GM19438 (cell line): ENCODE measurements around the gene FAM47E.

Experiments
- ATAC-seq: cut with Tn5 transposase; IDR thresholded peaks from one replicate; pipeline ENCODE4 v1.9.1; 2021; ENCODE audit warnings: low read depth; ENCODE audit not compliant: unreplicated experiment

The FAM47E gene, protein sequence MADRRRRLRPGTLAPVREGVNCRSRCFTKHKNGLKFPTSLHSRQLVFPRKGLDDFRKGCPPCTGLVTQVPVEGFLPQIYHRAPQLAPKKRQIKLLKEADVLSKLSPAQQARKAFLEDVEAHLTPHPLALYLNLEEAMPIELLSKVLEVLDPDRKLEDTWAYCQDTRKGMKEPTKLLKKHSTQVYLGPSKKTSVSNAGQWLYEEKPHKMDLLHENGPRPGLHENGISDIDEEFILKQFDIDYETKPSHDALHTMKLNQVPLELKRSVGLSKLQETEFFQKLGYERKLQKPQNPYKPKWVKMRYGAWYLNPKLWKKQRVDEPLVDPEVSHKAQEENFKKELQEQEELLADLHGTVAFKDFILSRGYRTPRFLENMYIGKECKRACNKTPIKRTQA

DNA sequence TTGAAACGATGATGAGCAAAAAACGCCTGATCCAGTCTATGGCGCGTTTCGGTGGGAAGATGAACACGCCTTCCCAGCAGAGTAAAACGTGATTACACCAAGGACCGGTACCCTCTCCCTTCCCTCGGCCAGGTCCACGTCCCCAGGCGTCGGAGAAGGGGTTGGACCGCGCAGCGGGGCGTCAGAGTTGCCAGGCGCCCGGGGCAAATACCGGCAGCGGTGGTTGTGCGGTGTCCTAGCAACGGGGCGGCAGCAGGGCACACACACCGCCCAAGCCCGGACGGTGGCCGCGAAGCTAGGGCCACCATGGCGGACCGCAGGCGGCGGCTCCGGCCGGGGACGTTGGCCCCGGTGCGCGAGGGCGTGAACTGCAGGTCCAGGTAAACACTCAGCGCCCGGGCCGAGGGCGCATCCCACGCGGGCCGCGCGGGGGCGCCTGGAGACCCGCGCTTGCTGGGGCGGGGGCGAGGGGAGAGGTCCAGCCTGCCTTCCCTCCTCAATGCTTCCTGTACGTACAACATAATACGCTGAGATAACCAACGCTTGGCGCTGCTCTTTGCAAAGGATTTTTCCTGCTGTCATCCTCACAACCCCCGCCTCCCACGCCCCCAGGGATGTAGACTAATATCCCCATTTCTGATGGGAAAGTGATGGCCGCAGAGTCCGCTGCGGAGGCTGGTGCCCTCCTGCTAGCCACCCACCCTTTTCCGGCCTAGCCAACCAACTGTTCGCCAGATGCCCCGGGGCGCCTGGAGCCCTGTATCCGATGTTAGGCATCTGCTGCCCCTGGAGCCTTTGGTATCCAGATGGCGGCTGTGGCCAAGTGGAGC lies at the start of gene FAM47E:
Gene FAM47E (plus strand): TSS at position 281 of the 830 bp plus-strand sequence. CDS start 26 bp downstream, at position 307.
- no peak for ATAC-seq

- no peak for ATAC-seq
Measured at GRCh38 chr4:76203541-76203940, 48.0 kb upstream of the FAM47E start.

DNA sequence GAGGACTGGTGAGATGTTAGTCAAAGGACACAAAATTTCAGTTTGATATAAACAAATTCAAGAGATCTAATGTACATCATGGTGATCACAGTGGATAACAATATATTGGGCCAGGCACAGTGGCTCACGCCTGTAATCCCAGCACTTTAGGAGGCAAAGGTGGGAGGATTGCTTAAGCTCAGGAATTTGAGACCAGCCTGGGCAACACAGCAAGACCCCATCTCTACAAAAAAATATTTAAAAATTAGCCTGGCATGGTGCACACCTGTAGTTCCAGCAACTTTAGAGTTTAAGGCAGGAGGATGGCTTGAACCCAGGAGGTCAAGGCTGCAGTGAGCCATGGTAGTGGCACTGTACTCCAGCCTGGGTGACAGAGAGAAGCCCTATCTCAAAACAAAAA lies 46.6 kb upstream of the FAM47E start:
- ATAC-seq: no peak

DNA sequence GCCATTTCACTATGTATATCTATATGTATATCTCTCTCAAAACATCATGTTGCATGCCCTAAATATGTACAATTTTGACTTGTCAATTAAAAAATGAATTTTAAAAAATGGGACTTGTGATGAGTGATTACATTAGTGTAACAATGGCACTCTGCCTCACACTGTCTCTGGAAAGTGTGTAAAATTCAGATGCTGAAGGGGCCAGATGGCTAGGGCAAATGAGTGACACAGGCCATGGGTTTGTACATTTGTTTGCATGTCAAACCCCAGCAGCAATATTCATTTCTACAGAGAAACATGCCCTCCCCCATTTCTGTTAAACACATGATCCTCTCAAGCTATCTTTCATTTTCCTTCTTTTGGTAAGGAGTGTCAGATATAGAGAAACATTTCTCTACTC lies 46.0 kb upstream of the FAM47E start:
- ATAC-seq: no peak

DNA sequence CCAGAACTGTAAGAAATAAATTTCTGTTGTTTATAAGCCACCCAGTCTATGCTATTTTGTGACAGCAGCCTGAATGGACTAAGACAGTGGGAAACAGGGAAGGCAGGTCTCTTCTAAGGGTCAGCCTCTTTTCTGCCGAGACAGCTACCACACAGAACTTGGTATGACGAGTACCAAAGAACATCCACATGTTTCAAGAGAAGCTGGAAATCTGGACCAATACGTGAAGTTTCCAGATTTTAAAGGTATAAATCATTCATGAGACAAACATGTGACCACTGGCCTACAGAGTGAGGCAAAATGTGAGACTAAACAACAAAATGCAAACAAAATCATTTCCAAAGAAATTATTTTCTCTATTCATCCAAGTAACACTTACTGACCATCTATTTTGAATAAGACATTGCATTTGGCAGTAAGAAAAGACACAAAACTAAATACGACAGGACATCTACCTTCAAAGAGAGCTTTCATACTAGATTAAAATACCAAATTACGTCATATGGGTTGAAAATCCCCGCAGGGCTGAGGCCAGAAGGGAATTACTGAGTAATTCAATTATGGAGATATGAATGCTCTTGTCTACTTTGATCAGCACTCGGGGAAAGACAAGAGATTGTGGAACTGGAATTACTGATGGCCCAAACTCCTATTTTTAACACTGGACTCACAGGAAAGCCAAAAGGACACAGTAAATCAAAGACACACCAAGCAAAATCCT lies 45.1 kb upstream of the FAM47E start:
- ATAC-seq: no peak

DNA sequence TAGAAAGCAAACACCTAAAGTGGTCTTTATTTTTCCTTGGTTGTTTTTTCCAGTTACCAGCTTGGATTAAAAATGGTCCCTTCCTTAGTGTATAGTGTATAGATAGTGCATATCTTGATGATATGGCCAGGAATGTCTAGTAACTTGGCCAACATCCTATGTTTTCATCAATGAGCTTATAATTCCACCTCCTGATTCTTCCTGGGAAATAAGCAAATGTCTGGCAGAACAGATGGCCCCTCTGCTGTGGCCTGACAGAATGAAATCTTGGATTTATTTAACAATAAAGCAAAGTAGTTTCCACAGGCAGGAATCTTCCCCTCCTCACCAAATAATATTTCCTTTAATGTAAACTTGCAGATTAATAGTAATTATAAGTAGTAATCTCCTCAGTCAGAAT lies 44.0 kb upstream of the FAM47E start:
- ATAC-seq: no peak

DNA sequence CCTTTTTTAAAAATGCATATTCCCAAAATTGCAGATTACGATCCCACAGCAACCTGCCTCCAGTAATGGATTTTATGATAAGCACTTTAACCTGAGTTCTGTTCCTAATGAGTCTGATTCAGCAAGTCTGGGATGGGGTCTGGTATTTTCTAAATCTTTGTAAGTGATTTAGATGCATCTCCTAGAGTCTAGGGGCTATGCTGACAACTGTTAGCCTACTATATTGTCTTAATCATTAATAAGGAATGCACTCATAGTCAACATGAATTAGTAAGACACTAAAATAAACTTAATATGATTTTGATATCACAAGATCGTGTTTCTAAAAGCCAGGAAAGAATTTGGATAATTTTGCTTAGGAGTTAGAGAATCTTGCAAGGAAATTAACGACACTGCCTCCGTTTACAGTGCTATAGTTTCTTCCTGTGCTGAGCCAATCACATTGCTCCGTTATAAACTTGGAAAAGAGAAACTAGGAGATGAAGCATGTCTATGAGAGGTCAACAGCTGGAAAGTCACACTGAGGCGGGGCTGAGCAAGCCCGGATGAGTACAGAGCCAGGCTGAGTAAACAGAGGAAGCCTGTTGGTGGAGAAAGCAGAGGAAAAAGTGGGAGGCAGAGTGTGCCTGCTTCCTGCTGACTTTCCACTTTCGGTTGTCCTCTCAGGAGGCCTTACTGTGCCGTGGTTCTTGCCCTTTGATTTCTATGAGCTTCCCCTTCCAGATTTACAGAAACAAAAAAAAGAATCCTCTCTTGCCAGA lies 43.3 kb upstream of the FAM47E start:
- ATAC-seq: no peak

DNA sequence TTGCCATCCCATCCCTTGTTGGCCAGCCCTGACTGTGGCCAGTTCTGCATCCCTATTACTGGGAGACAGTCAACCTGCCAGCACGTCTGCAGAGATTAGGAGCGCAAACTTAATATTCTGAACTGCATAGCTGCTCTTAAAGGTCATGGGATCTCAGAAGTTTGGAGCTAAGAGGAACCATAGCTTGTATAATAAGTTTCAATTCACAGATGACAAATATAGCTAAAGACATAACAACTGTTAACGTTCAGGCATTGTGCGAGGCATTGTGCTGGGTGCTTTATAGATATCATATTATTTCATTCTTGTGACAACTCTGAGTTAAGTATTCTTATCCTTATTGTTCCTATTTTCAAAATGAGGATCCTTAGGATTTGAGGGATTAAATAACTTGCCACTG lies 41.6 kb upstream of the FAM47E start:
- no peak for ATAC-seq

- ATAC-seq: no peak
Measured at GRCh38 chr4:76210452-76210851, 41.1 kb upstream of the FAM47E start.

DNA sequence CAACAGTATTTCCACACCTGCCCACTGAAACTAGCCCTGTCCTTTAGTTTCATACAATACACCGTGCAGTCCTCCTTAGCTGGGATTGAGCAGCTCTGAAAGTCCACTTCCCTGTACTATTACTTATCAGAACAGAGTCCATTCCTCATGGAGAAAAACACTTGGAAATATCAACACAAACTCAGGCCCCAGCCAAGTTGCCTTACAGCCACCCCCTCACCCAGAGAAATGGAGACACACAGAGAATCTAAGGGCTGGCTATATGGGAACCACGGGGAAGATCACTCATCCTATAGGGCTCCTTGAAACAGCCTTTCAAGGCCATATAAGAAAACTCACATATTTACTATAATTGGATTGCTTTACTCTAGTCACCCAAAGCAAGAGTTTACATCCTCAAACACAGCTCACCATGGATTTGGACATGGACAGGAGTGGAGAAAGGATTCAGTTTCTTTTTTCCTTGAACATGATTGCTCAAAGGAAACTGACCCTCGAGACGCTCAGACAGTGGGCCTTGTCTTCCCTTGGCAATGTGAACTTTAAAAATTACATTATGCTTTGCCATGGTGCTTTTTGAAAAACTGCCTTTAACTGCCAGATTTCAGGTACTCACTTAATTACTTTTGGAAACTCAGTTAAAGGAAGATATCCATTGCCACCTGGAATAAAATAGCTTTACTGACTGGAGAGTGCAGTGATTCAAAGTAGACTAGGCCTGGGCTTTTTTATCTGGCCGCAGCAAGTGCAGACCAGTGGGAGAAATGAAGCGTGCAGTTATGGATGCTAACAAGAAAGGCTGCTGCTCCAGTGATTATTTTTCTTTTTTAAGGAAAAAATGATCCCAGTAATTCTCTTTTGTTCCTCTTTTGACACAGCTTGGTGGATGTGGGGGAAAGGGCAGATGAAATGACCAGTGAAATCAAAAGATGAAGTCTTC lies 39.5 kb upstream of the FAM47E start:
- no peak for ATAC-seq

GRCh38 chr4:76212851-76213414 lies 38.6 kb upstream of the FAM47E start:
- ATAC-seq: no peak

GRCh38 chr4:76213415-76214176 lies 37.9 kb upstream of the FAM47E start, which contains the start of gene SCARB2:
Gene SCARB2 (minus strand): TSS chr4:76213824. CDS start chr4:76213543, 281 bp downstream.
- peak; percentile 82 for ATAC-seq

GRCh38 chr4:76214177-76214675 lies 37.3 kb upstream of the FAM47E start:
- ATAC-seq: no peak

GRCh38 chr4:76215077-76215476 lies 36.4 kb upstream of the FAM47E start:
- no peak for ATAC-seq

- ATAC-seq: no peak
Measured at GRCh38 chr4:76216524-76216923, 35.0 kb upstream of the FAM47E start.

DNA sequence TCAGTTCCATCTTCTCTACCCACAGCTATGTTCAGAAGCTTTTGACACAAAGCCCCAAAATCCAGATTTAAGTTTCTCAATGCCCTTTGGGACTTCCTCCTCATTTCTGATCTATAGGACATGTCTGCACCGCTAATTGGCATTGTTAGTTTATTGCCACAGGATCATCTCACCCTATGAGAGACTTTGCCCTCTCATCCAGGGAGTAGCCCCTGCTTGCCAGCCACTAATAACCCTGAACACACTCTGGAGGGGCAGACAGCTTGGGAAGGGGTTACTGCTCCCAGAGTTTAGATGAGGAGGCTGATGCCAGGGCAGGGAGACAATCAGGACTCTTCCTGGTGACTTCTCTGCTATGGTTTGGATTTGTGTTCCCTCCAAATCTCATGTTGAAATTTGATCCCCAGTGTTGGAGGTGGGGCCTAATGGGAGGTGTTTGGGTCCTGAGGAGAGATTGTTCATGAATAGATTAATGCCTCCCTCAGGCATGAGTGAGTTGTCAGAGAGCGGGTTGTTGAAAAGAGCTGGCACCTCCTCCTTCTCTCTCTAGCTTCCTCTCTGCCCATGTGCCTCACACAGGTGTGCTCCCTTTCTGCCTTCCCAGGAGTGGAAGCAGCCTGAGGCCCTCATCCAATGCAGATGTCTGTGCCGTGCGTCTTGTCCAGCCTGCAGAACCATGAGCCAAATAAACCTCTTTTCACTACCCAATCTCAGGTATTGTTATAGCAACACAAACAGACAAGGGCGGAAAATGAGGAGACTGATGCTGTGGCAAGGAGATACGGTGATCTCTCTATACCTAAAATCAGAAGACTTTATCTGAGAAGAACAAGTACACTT lies 34.3 kb upstream of the FAM47E start:
- ATAC-seq: no peak
